Left lobe of liver (tissue), 2 donors: Measurements from ENCODE around the gene NCOR1. TPM values are rescaled to one million over a fixed set of nuclear protein-coding genes. Genes with fewer than 3 reads are reported as not detected.
"Not testable (repeated sequence)": the region's sequence is repeated elsewhere in the genome, so short reads cannot be mapped to it uniquely, and the experiment has no call there.

Experiments used
- ATAC-seq: fragments of 200-7000 bp; cut with Tn5 transposase; one replicate; pipeline ENCODE4 v1.9.1; 2020; ENCODE audit warnings: mild to moderate bottlenecking, moderate library complexity
- DNase-seq: peaks from one replicate; pipeline ENCODE4 v3.0.0-alpha.2; 2020; ENCODE audit warnings: low spot score
- total RNA-seq: library from RNA; stranded (reverse); gene quantifications from one replicate; pipeline ENCODE4 v1.2.1, GENCODE V29; 2021
- donor health status: DM: no; HTN: no; CAD: no; lungs with moderate emphysema.
- donor health status: DM: no; HTN: yes; CAD: no.

Gene NCOR1
- total RNA-seq, 1 donor from 2014 or later = 58.1 TPM

DNA sequence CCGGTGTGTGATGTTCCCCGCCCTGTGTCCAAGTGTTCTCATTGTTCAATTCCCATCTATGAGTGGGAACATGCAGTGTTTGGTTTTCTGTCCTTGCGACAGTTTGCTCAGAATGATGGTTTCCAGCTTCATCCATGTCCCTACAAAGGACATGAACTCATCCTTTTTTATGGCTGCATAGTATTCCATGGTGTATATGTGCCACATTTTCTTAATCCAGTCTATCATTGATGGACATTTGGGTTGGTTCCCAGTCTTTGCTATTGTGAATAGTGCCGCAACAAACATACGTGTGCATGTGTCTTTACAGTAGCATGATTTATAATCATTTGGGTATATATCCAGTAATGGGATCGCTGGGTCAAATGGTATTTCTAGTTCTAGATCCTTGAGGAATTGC is 63.0 kb downstream of the NCOR1 start:
- not testable (repeated sequence) for DNase-seq

DNA sequence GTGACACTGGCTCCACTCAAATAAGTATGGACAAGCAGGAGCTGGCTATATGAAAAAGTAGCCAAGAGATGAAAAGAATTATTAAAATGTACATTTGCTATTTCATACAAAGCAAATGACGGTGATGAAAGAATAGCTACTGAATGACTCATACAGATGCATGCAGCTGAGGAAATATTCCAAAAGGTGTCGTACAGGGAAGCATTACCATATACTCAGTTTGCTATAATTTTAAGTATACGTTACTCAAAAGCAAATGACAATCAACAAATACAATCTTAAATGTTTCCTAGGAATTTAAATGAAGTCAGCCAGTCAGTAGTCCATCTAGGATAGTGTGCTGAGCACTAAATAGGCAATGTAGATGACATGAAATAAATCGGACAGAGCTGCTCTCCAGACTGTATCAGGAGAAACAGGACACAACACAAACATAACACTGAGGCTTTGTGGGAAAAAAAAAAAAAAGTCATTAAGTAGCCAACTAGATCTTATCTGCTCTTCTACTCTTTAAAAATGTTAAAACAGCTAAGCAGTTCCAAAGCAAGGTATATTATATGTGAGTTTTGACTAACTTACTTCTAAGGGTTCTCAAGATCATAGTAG is 65.0 kb downstream of the NCOR1 start:
- ATAC-seq = no peak
- DNase-seq = no peak

More for the DNA sequence above, 63.0 kb downstream of the NCOR1 start:
- not testable (repeated sequence) for ATAC-seq

DNA sequence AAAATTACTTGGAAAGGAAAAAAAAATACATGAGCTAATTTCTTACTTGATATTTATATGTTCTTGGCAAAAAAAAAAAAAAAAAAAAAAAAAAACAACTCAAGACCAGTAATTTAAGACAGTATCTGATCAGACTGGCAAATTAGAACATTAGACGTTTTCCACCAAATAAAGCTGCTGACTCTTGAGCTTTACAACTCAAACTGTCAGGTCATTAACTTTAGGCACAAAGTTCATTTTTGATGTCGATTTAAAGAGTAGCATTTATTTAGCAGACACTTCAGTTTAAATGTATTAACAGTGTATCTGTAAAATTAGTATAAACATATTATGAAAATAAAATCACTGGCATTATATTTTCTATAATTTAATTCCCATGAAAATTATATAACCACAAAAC is 66.7 kb downstream of the NCOR1 start:
- DNase-seq (no peak), ATAC-seq (peak; percentile 82)

DNA sequence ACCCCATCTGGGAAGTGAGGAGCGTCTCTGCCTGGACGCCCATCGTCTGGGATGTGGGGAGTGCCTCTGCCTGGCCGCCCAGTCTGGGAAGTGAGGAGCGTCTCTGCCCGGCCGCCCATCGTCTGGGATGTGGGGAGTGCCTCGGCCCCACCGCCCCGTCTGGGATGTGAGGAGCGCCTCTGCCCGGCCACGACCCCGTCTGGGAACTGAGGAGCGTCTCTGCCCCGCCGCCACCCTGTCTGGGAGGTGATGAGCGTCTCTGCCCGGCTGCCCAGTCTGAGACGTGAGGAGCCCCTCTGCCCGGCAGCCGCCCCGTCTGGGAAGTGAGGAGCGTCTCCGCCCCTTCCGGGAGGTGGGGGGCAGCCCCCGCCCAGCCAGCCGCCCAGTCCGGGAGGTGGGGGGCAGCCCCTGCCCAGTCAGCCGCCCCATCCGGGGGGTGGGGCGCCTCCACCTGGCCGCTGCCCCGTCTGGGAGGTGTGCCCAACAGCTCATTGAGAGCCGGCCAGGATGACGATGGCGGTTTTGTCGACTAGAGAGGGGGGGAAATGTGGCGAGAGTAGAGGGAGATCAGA is 69.9 kb downstream of the NCOR1 start:
- not testable (repeated sequence) for DNase-seq, ATAC-seq

DNA sequence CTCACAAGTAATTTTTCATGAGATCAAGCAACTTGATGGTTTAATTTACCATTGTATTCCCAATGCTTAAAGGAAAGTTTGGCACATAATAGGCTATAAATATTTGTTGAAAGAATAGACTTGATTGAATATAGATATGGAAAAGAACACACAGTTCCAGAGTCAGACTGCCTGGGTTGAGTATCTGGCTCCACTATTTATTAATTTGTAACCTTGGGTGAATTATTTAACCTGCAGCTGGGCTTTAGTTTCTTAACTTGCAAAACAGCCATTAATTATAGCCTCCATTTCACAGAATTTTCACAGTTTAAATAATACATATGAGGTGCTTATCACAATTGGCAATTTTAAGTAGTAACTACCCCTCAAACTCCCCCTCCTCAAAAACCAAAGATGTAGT is 73.6 kb downstream of the NCOR1 start:
- DNase-seq (no peak), ATAC-seq (peak; percentile 72)

DNA sequence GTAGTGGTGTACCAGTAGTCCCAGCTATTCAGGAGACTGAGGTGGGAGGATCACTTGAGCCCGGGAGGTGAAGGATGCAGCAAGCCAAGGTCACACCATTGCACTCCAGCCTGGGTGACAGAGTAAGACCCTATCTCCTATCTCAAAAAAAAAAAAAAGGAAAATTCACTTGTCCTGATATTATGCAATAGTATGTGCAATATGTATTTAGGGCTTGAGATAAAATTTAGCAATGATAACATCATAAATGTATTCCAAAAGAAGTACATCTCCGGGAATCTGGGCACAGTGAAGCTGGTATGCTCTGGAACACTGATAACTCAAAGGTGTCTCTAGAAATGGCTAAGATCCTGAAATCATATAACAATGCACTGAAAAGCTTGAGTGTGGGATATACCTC is 74.5 kb downstream of the NCOR1 start:
- DNase-seq = no peak
- no peak for ATAC-seq

DNA sequence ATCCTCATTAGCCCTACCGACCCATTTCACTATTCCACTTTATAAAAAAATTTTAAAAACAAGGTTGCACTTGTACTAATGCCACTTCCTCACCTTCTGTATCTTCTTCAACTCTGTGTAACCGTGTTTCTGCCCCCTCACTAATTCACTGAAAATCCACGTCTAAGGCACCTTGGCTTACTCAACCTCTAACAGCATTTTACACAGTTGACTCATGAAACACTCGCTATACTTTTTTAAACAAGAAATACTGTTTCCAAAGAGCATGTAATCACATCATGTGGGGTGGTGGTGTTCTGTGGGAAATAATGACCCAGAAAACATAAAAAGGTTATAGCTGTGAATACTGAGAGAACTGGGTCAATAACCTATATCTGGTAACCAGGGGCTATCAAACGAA is 79.9 kb downstream of the NCOR1 start:
- DNase-seq (no peak), ATAC-seq (no peak)

DNA sequence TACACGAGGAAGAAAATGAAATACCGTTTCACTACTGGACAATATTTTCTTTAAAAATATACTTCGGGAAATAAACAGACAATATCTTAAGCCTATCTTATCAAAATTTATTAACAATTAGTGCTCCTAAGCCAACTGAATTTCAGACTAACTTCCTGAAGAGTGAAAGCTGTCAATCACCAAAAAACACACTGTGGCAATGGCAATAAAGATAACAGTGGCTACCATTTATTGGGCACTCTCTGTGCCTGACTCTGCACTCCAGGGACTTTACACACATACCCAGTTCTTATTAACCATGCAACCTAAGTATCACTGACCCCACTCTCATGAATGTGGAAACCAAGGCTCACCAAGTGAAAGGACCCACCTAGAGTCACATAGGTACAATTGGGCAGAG is 83.7 kb downstream of the NCOR1 start:
- no peak for ATAC-seq

DNA sequence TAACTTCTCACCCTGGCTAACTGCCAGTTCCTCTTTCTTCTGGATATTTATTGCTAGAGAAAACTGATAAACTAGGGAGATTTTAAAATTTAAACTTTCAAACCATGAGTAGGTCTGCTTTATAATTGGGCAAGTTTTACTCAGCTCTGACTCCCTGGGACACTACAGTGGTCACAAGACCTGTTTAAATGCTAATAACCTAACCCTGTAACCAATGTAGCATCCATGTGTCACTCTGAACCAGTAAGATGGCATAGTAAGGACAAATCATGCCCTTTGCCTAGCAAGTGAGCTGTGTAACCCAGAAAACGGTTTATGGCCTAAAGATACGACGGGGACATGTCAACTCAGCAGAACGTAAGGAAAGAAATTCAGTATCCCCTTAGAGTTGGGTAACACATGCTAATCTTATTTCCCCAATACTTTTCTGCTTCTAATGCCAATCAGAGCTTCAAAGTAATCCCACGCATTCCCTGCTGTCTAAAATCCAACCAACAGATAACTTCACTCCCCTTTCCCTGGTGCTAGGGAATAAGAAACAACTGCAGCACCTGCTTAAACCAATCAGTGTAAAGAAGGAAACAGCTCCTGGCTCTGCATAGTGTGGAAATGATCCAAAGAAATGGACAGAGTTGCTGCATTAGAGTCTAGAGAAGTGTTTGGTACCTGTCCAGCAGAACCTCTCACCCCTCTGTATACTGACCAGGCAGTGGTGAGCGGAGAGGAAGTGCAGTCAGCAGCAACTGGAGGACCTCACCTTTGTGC is 85.7 kb downstream of the NCOR1 start:
- no peak for DNase-seq
- peak; percentile 33 for ATAC-seq

More for the DNA sequence above, 83.7 kb downstream of the NCOR1 start:
- no peak for DNase-seq

DNA sequence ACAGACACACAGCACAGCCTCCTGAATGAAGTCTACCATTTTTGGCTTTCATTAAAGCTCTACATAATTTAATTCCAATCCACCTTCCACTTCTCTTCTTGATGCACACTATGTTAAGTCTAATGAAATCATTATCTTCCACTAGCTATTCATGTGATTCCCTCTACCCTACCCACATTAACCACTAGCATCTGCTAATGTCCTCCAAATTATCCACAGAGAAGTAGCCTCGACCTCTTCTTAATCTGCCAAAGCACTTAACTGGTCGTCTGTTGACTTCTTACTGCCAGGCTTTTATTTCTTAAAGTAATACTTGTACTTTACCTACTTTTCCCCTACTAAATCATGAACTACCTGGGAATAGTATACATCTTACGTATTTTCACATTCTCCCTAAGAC is 91.8 kb downstream of the NCOR1 start:
- DNase-seq = no peak
- ATAC-seq = no peak

DNA sequence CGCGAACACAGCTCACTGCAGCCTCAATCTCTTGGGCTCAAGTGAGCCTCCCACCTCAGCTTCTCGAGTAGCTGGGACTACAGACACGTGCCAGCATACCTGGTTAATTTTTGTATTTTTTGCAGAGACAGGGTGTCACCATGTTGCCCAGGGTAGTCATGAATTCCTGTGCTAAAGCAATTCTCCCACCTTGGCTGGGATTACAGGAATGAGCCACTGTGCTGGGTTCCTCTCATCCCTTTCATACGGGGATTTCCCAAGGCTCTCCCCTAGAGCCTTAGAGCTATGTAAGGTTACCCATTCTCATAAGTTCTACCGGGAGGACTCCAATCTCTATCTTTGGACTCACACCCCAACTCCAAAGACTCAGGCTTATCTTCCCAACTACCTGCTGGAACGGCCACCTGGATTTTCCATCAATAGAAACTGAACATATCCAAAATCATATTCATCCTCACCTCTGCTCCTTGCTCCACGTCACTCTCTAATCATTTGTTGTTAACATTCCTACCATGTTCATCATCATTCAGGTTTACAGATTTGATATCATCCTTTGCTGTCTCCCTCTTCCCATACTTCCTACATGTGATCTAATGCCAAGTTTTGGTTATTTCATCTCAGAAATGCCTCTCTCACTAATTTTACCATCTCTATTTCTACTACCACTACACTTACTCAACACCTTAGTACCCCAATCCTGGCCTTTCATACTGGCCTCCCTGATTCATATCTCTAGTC is 92.5 kb downstream of the NCOR1 start:
- no peak for DNase-seq
- no peak for ATAC-seq

DNA sequence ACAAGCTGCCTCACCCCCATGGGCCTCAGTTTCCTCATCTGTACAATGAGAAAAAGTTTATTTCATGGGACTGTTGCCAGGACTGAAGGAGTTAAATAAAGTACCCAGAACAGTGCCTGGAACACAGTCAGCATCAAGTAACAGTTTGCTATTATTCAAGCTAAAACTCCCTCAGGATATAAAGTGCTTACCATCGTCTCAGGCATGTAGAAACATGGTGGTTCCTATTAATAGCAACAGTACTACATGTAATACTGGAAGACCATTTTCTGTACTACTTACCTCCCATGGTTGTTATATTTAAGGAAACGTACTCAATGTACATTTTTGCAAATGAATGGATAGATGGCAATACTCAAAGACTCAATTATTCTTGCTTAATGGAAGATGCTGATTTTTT is 93.4 kb downstream of the NCOR1 start:
- ATAC-seq (no peak), DNase-seq (no peak)

DNA sequence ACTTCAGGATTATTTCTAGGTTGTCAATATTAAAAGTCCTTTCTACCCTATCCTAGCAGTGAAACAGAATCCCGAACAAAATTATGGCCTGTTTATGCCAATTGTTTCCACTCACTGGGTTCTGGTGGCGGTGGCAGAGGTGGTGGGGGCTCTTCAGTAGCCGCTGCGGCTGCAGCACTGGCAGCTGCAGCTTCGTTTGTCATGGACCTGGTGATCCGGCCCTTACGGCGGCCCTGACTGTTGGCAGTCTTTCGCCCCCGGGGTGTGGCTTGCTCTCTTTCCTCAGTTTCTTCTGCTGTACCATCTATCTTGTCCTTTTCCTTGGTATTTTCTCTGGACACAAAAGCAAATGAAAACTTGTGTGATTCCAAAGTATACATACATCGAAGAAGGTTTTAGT is 94.4 kb downstream of the NCOR1 start:
- no peak for ATAC-seq
- DNase-seq = no peak

DNA sequence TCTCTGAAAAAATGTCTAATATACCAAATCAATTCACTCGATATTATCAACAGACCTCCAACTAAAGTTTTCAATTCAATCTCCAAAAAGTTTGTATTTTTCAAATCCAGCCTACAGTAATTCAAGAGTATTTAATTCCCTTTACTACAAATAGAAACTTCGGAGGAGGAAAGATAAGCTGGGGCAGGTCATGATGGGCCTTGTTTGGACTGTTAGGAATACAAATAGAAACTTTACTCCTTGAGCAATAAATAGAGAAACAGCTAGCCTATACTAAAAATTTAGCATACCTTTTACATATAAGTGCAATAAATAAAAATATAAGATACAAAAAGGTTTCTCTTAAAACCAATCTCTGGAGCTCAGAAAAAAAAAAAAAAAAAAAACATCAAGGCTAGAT is 98.2 kb downstream of the NCOR1 start:
- ATAC-seq (peak; percentile 85), DNase-seq (no peak)

DNA sequence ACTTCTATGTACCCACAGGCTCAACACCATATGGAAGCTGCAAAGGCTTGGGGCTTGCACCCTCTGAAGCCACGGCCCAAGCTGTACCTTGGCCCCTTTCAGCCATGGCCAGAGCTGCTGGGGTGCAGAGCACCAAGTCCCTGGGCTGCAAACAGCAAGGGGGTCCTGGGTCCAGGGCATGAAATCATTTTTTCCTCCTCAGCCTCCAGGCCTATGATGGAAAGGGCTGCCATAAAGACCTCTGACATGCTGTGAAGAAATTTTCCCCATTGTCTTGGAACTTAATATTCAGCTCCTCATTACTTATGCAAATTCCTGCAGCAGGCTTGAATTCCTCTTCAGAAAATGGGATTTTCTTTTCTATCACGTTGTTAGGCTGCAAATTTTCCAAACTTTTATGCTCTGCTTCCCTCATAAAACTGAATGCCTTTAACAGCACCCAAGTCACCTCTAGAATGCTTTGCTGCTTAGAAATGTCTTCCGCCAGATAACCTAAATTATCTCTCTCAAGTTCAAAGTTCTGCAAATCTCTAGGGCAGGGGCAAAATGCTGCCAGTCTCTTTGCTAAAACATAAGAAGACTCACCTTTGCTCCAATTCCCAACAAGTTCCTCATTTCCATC is 100.1 kb downstream of the NCOR1 start:
- DNase-seq, ATAC-seq: not testable (repeated sequence)

DNA sequence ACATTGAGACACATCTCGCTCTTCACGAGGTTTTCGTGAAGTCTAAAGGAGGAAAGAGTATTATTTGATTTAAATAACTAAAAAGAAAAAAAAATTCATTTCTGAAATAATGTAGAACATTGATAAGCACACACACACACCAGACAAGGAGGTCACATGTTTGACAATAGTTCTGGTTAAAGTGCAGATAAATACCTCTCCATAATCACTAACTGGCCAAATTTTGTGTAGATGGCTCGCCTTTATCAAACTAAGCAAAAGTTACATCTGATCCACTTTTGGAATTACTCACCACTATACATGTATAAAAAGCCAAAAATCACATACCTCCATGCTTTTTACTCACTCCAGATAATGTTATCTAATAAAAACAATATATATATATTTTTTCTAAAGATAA is 106.5 kb downstream of the NCOR1 start:
- ATAC-seq (peak; percentile 77), DNase-seq (no peak)

DNA sequence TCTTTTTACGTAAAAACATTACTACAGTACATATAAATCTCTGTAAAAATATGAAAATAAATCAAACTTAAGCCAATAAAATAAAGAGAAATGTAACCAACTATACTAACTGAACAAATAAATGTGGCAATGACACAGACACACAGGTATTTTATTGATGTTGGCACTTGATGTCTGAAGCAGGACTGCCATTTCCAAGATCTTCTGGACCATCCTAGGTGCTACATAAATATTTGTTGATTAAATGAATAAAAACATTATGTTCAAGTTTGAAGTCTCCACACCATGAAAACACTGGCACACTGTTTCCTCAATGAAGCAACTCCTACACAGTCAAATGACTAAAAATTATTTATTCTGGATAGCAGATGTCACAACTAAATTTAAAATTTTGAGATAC is 106.9 kb downstream of the NCOR1 start:
- ATAC-seq = peak; percentile 17
- no peak for DNase-seq

DNA sequence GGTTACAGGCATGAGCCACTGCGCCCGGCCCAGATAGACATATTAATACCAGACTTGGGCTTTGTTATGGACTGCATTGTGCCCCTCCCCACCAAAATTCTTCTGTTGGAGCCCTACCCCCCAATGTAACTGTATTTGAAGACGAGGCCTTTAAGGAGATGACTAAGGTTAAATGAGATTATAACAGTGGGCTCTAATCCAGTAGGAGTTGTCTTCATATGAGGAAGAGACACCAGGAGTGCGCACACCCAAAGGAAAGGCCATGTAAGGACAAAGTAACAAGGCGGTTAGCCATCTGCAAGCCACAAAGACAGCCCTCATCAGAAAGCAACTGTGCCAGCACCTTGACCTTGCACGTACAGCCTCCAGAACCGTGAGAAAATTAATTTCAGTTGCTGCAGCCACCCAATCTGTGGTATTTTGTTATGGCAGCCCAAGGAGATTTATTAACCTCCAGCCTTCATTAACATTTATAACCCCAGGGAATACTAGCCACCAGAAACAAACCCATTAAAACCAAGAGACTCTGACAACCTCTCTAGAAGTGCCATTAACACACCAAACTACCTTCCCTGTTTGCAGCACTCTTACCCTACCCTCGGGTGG is 108.1 kb downstream of the NCOR1 start:
- ATAC-seq (no peak), DNase-seq (no peak)

DNA sequence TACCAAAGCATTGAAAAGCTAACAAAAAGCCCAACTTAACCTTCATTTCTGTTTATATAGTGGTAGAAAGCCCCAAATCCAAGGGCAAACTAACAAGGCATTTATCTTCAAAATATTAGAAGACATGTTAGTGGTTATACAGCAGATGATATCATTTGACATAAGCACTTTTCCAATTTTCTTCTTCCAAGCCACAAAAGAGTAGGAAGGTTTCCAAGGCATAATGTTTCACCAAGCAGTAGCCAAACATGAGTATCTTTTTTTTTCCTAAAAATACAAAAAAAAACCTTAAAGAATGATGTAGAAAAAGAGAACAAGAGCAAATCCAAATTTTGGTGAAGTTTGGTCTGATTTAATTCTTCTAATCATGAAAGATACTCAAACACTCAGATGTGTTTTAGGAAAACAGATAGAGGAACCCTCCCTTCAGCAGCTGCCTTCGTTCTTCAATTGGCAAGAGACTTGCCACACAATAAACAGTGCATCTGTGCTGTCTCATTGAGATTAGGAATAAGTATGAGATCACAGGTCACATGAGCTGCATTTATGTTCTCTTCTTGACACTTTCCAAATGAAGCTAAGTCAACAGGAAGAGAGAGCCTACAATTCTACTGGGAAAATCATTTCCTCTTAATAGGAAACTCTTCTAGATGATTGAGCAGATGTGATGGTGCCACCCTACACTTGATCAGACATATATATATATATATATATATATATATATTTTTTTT is 109.0 kb downstream of the NCOR1 start:
- DNase-seq (no peak), ATAC-seq (peak; percentile 18)

DNA sequence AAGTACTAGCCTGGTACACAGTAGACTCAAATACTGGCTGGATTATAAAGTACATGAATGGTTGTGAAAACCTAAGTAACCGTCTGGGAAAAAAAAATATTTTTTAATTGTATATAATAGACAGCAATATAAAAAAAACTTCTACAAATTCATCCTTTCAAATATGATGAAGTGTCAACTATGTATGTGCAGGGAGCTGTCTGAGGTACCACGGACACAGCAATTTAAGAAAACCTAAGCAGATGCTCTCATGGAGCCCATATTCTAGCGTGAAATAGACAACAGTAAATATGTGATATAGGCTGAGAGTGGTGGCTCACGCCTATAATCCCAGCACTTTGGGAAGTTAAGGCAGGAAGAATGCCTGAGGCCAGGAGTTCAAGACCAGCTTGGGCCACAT is 111.1 kb downstream of the NCOR1 start:
- DNase-seq = no peak
- no peak for ATAC-seq
